Epidermal melanocyte (primary cell): ENCODE measurements around the gene EPHX1.
A peak's percentile ranks its signal among the peaks of the same experiment; 100 is the strongest.
"Not testable (repeated sequence)": the region's sequence is repeated elsewhere in the genome, so short reads cannot be mapped to it uniquely, and the experiment has no call there.

Experiments used
- DNase-seq: peaks from one replicate; pipeline ENCODE4 v3.0.0; 2011; ENCODE audit warnings: low spot score; ENCODE audit not compliant: insufficient read length

EPHX1 gene

DNA sequence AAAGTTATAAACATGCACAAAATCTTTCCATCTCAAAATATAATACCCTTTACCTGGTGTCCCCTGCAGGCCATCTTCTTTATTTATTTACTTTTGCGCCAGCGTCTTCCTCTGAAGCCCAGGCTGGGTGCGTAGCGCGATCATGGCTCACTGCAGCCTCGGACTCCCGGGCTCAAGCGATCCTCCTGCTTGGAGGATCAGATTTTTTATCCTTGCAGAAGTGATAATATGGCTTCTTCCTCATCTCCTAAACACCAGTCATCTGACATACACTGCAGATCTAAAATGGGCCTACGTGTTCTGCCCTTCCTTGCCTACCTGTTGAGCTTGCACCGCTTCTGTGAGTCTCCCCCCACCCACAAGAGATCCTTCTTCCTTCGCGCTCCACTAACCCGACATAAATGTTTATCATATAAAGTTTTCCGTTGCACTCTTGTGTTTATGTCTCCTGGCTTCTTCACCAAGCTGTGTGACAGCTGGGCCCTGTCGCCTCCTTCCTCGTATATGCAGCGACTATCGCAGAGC, 32.8 kb upstream of the EPHX1 start:
- no peak for DNase-seq

DNA sequence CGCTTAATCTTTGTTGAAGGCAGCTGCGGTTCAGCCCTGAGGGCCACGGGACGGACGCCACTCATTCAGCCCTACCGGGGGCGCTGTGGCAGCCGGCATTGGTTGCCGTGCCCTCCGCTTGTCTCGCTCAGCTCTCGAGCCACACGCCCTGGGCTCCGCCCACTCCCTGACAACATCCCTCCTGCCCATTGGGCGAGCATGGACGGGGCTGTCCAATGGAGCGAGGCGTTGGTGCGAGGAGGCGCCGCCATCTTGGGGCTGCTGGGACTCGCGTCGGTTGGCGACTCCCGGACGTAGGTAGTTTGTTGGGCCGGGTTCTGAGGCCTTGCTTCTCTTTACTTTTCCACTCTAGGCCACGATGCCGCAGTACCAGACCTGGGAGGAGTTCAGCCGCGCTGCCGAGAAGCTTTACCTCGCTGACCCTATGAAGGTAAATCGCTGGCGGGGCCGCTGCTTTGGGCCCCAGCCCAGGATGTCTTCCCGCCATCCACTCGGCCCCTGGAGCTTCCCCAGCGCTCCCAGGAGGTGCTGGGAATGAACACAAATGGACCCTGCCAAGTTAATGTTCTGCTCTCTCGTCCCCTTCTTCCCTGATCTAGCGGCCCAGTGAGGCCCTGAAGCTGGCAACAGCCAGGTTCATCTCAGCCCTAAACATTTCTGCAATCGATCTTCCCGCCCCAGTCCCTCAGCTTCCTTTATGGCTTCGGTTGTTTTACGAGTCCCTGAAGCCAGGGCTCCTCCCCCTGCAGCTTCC, 32.2 kb upstream of the EPHX1 start, which contains the start of gene SRP9:
SRP9 (plus strand) TSS at position 244 of the 754 bp plus-strand sequence; CDS start at position 359, 115 bp downstream.
- peak; percentile 66 for DNase-seq

DNA sequence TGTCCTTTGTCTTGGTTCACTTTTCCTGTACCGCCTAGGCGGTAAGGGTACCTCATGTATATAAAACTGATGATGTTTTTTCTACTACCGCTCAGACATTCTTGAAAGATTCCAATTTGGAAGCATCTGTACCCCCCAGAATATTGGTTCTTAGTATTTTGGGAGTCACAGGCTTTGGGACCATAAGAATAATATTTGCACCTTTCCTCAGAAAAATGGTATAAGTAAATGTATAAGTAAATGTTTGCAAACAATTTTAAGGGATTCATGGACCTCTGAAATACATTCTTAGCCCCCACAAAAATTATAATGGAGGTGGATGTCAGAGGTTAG, 31.6 kb upstream of the EPHX1 start:
- DNase-seq = no peak

DNA sequence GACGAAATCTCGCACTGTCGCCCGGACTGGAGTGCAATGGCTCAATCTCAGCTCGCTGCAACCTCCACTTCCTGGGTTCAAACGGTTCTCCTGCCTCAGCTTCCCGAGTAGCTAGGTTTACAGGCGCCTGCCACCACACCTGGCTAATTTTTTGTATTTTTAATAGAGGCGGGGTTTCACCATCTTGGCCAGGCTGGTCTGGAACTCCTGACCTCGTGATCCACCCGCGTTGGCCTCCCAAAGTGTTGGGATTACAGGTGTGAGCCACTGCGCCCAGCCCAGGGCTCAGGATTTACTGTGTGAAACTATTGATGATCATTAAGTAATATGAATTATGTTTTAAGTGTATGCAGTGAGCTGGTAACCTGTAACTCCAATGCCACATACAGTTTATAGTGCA, 30.8 kb upstream of the EPHX1 start:
- DNase-seq = not testable (repeated sequence)

DNA sequence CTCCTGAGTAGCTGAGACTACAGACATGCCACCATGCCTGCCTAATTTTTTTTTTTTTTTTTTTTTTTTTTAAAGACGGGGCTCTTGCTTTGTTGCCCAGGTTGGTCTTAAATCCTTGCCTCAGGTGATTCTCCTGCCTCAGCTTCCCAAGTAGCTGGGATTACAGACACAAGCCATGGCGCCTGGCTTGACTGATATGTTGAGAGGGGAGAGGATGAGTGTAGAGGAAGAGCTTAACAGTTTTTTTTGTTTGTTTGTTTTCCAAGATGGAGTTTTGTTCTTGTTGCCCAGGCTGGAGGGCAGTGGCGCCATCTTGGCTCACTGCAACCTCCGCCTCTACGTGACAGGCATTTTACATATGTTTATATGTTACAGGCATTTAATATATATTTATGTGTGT, 29.8 kb upstream of the EPHX1 start:
- no peak for DNase-seq

DNA sequence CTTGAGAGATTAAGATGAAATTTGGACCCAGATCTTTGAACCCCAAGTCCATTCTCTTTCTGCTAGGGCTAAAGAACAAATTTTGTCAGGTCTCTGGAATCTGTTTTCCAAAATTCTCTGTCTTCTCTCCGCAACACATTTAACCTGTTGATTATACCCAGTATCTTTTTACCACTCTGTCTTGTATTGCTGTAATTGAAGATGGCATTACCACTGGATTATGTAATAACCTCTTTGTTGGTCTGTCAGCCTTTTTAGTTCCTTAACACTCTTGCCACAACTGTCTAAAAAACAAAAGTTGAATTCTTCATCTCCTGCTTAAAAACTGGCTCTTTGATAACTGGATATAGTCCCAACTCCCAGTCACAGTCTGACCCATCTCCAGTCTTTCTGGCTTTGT, 29.3 kb upstream of the EPHX1 start:
- DNase-seq = no peak

DNA sequence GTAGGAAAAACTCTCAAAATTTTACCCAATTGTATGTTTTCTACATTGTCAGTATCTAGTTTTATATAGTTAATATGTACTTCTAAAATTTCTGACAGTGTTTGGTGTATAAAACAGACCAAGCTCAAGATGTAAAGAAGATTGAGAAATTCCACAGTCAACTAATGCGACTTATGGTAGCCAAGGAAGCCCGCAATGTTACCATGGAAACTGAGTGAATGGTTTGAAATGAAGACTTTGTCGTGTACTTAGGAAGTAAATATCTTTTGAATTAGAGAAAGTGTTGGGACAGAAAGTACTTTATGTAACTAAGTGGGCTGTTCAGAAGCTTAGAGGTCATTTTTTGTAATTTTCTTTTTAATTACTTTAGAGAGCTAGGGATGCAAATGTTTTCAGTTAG, 20.8 kb upstream of the EPHX1 start:
- not testable (repeated sequence) for DNase-seq

DNA sequence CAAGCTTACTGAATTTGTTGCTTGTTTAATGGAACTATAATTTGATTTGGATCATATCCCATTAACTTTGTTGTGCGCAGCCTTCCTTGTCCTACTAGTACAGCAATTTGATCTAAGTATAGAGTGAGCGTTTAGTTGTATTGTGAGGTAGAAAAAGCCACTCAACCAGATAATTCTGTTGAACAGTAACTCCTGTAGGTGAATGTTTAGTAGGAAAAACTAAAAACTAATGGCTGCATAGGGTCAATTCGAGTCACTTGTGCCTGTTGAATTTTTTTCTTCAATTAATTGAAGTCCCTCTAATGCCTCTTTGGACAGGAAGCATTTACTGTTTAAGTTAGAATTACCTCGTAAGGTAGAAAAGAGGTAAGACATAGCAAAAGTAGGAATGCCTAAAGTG, 15.0 kb upstream of the EPHX1 start:
- DNase-seq = no peak

DNA sequence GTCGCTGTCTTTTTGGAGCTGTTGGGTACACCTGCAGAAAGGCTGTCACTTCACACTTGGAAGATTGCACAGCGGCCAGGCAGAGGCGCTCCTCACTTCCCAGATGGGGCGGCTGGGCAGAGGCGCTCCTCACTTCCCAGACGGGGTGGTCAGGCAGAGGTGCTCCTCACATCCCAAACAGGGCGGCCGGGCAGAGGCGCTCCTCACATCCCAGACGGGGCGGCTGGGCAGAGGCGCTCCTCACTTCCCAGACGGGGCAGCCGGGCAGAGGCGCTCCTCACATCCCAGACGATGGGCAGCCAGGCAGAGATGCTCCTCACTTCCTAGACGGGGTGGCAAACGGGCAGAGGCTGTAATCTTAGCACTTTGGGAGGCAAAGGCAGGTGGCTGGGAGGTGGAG, 13.8 kb upstream of the EPHX1 start:
- not testable (repeated sequence) for DNase-seq

DNA sequence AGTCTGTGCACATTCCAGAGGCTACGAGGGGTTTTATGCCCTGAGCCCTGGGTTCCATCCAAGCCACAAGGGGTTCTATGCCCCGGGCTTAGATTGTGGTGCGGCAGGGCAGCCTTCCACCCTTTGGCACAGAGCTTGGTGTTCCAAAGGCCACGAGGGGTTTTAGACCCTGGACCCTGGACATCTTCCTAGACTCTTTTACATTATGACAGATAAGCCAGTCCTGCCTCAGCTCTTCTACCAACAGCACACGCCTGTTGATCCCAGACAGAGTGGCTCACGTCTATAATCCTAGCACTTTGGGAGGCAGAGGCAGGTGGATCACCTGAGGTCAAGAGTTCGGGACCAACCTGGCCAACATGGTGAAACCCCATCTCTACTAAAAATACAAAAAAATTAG, 8.8 kb upstream of the EPHX1 start:
- not testable (repeated sequence) for DNase-seq

DNA sequence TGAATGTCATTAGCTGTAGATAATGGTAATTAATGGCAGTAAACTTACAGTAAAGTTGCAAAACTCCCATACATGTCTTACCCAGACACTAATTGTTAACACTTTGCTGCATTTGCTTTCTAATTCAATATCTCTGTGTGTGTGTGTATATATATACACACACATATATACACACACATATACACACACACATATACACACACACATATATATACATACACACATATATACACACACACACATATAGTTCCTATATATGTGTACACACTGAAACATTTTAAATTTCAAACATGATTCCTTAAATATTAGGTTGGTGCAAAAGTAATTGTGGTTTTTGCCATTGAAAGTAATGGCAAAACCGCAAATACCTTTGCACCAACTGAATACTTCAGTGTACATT, 3.7 kb upstream of the EPHX1 start:
- DNase-seq = no peak

DNA sequence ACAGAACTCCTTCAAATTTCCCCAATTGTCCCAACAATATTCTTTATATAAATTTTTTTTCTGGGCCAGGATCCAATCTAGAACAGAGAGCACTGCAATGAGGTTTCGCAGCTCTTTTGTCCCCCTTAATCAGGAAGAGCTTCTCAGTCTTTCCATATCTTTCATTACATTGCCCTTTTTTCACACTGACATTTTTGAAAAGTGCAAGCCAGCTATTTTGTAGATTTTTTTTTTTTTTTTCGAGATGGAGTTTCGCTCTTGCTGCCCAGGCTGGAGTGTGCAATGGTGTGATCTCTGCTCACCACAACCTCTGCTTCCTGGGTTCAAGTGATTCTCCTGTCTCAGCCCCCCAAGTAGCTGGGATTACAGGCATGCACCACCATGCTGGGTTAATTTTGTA, 3.2 kb upstream of the EPHX1 start:
- DNase-seq = not testable (repeated sequence)

DNA sequence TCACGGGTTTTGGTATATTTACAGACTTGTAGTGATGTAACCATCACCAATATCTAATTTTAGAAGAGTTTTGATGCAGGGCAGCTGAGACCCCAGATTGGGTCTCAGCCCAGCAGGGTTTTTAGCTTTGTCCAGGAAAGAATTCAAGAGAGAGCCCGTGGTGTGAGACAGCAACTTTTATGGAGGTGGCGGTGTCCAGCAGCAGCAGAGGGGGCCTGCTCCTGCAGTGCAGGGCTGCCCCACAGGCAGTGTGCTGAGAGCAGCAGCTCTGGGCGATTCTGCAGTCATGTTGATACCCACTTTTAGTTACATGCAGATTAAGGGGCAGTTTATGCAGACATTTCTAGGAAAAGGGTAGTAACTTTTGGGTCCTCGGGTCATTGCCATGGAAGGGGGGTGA, 1.8 kb upstream of the EPHX1 start:
- no peak for DNase-seq

DNA sequence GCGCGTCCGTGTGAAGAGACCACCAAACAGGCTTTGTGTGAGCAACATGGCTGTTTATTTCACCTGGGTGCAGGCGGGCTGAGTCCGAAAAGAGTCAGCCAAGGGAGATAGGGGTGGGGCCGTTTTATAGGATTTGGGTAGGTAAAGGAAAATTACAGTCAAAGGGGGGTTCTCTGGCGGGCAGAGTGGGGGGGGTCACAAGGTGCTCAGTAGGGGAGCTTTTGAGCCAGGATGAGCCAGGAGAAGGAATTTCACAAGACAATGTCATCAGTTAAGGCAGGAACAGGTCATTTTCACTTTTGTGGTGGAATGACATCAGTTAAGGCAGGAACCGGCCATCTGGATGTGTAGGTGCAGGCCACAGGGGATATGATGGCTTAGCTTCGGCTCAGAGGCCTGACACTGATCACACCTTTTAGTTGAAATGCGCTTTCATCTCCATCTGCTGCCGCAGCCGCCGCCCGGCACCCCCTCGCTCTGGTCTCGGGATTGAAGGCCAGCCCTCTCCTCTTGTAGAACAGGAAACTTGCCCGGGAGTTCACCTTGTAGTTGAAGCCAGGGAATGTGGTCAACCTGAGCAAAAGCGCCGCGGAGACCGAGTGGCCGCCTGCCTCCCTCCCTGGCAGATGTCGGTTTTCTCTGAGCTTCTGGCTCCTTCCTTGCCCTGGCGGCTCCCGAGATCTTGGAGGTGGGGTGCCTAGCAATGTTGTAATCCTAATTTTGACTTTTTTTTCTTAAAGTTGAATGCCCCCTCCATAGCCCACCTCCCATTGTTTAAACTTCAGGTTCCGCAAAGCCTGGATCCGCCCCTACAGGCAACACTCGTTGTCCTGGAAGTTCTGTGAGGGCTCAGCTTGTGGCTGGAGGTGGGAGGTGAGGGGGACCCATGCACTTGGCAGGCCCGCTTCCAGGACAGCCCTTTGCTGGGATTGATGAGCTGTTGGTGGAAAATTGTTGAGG, 935 bp downstream of the EPHX1 start:
- not testable (repeated sequence) for DNase-seq

DNA sequence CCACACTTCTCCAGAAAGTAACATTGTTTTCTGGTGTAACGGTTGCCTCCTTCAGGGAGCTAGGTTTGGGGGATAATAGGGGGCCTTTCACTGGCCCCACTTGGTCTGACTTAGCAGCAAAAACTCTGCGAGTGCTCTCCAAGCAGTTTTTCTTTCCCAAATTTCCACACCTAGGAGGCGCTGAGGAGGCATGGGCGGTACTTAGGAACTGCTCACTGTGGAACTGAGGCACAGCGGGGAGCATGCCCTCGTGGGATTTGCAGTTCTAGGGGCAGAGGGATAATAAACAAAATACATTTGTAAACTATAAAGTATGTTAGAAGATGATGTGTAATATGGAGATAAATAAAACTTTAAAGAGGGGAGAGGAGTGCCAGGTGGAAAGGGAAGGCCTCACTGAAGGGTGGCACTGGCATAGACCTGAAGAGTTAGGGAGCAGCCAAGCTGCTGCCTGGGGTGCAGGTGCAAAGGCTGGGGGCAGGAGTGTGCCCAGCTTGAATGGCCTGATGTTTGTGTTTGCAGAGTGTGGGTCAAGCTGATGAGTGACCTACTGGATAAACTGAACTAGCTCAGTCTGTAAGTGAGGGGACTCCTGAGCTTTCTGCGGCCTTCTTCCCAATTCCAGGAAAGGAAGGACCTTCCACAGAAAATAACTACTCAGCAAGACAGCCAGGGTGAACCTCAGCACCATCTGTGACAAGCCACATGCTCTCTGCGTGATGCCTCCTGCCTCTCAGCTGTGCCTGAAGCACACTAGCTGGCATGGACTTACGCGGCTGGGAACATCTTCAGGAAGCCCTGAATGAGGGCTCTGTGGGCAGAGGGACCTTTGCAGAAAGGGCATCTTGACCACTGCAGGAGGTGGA, 1.9 kb downstream of the EPHX1 start:
- peak; percentile 41 for DNase-seq

DNA sequence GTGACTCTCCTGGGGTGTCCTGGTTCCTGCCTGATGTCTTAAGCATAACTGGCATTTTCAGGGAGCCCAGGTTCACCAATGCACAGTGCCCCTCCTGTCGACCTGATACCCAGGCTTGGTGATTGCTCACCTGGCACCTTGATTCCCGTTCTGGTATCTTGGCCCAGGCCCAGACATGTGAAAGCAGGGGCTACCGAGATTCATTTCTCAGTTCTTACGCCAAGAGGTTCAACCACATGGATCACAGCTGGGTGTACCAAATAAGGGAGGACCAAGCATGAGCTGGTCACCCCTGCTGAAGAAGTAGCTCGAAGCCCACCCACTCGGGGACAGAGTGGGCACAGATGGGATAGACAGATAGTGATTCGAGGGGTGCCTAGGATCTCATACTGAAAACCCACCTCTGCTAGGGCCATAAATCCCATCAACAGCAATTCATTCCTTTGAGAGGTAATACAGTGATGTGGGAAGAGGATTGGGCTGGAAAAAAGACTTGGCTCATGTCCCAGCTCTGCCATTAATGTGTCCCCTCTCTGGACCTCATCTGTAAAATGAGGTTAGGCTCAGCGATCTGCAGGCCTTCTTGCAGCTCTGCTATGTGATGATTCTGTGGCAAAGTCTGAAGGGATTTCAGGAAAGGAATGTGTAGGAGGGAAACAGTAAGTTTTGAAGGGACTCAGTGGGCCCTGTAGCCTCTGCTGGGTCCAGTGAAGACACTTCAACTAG, 2.7 kb downstream of the EPHX1 start:
- no peak for DNase-seq

DNA sequence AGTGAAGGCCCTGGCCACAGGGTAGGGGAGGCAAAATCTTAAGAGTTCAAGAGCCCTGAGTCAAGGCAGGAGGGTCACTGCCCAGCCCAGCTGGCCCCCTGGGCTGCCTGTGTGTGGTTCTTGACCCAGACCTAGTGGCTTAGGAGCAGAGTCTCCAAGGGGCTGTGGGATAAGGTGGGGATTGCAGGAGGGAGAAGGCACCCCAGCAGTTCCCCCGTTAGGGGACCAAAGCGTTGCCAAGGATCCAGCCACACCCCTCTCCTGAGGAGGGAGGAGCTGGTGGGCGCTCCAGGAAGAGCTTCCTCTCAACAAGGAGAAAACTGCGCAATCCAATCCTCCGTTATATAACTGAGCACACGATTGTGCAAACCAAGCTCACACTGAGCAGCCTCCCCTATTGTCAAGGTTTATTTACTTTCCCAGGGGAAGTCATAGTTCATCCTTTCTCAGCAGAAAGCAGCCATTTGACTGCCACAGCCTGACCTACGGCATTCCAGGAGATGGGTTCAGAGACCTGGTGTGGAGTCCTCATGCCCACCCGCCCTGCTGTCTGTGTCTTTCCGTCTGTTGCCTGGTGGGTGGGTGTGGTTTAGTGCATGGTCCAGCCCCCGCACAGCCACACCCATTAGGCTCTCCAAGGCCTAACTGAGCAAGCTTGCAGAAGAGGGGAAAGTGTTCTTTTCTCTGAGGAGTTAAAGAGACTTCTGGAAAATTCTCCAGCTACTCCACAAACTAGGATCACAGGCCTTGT, 3.5 kb downstream of the EPHX1 start:
- DNase-seq = no peak

DNA sequence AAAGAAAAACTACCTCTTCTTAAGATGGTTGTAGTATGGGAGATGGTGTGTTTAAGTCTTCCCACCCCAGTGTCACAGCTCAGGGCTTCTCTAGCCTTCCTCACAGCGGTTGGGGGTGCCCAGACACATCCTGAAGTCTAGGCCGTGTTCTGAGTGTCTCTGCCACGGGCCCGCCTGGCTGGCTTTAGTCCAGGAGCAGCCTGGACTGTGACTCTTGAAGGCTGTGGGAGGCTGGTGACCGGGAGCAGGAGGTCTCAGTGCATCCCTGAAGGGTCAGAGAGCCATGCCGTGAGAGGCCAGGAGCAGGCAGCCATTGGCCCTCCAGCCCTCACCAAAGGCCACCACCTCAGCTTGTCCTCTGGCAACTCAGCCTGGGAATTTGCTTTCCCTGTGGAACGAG, 4.5 kb downstream of the EPHX1 start:
- no peak for DNase-seq

DNA sequence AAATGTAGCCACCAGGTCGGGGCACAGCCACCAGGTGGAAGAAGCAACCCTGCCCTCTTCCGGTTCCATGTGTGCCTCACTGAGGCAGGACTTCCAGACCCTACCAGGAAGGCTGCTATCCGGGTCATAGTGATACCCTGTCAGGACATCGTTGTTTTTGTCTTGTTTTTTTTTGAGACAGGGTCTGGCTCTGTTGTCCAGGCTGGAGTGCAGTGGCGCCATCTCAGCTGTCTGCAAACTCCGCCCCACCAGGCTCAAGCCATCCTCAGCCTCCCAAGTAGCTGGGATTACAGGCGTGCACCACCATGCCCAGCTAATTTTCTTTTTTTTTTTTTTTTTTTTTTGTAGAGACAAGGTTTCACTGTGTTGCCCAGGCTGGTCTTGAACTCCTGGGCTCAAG, 5.2 kb downstream of the EPHX1 start:
- DNase-seq = not testable (repeated sequence)
